Activated CD8-positive, alpha-beta memory T cell treated with anti-CD3 and anti-CD28 coated beads for 48 hours (primary cell): ENCODE results near the gene MRPL44.
"Not testable (repeated sequence)": the region's sequence is repeated elsewhere in the genome, so short reads cannot be mapped to it uniquely, and the experiment has no call there.

Experiments used
- DNase-seq, 3 experiments: peaks; one replicate each; pipeline ENCODE4 v3.0.0-alpha.2; 2020; ENCODE audit warnings: low read depth in 2 of 3, low spot score in 2 of 3

Gene MRPL44

DNA sequence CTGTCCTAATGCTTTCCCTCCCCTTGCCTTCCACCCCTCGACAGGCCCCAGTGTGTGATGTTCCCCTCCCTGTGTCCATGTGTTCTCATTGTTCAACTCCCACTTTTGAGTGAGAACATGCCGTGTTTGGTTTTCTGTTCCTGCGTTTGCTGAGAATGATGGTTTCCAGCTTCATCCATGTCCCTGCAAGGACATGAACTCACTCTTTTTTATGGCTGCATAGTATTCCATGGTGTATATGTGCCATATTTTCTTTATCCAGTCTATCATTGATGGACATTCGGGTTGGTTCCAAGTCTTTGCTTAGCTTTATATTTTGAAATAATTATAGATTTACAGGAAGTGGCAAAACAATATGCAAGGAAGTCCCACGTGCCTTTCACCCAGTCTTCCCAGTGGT, 43.4 kb downstream of the MRPL44 start:
- DNase-seq: not testable (repeated sequence)

DNA sequence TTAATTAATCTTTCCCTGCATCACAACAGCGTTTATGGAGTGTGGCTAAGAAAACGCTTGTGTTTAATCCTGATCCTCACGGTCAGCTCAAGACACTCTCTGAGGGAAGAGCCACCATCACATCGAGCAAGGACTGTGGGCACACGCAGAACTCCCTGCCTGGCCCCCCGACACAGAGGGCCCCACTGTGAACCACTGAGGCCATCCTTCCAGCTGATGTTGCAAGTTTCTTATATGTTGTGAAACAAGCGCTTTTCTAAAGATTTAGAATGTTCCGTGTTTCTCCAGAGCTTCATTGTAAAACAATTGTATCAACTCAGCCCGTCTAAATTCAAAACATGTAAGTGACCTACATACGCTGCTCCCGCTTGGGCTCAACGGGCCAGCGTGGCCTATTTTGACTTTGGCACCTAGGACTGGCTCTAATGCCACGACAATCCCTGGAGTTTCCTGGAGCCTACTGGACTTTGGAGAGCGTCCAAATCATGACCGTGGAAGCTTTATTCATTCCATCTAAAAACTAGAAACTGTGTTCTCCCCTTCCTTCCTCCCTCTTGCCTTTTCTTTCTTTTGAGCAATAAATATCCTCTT, 46.9 kb downstream of the MRPL44 start:
- no peak for DNase-seq

DNA sequence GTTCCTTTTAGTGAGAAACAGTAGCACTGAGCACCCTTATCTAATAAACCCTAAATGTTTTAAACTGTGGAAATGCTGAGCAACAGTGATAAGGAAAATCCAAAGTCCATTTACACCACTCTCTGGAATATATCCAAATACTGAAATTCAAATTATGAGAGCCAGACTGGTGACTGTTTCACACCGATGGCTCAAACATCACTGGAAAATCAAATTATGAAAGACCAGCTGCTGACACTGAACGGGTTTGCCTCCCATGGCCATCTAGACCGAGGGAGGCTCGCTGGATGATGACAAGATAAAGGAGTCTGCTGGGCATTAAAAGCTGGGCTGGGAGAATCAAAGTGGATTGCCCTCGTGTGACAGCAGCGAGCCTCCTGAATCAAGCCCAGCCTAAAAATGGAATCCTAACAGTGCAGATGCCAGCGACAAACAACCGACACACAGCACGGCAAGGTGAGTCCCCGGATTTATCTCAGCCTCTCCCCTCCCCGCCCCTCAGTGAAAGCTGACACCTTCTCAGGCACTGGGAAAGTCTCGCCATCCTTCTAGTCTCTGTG, 51.5 kb downstream of the MRPL44 start:
- DNase-seq: no peak

DNA sequence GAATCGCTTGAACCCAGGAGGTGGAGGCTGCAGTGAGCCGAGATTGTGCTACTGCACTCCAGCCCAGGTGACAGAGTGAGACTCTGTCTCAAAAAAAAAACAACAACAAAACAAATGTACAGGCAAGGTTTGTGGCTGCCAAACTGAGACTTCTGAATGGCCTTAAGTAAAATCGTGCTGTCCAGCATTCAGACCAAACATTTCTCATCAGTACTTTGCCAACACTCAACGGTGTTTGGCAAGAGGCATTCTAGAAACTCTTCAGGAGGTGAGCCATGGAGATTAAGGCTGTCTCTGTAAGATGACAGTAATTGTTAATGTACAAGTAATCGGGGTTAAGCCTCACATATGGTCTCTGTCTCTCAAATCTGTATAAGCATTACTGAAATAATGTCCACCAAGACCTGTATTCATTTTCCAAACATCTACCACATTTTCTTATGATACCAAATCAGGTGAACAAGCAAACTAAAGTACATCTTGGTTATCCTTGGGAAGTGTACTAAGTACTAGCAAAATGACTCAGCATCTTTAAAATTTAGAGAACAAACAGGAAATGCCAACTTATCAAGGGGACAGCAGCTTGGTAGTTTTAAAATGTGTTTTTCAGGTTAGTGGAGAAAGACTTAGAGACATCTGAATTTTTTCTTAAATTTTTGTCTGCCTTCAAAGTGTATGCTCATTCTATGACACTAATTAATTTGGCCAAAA, 52.5 kb downstream of the MRPL44 start:
- no peak for DNase-seq

DNA sequence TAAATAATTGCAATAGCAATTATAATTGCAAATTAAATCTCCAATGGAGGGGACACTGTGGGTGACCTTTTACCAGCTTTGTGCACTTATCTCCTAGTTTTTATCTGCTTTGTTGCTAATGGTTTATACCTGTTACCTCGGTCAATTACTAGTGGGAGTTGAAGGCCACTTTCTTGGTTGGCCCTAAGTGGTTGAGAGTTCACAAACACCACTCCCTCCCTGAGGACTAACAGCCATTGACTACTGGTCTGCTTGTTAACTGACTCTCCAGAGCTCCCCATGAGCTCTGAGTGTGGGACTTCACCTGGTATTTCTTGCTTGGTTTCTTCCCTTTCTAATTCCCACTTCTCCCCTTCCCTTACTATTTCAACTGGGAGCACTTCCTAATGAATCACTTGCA, 54.6 kb downstream of the MRPL44 start:
- DNase-seq: no peak

DNA sequence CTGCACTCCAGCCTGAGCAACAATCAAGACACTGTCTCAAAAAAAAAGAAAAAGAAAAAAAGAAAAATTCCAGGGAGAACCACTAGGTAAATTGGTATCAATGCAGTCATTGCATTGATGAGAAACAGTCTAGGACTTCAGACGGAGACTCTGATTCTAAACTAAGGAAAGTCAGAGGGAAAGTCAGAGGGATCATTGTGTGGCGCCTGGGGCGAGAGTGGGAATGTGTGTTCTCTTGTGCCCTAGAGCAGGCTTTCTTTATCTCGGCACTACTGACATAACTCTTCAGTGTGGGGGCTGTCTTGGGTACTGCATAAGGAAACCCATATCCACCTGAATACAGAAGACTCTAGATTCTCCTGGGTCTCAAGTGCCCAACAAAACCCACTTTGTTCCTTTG, 57.1 kb downstream of the MRPL44 start:
- no peak for DNase-seq

DNA sequence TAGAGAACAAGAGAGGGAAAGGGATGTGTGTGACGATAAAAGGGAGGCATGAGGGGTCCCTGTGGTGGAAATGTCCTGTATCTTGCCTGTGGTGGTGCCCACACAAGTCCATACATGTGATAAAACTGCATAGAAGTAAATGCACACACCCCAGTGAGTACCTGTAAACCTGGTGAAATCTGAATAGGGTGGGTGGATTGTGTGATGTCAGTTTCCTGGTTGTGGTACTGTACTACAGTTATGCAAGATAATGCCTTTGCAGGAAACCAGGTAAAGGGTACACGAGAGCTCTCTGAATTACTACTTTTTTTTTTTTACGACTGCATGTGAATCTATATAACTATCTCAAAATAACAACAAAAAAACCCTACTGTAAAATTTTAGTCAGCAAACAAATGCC, 59.7 kb downstream of the MRPL44 start:
- no peak for DNase-seq
